HepG2 (cell line): ENCODE measurements around the gene CHCHD3. TPM values are rescaled to one million over a fixed set of nuclear protein-coding genes. Genes with fewer than 3 reads are reported as not detected.

Experiments used
- ATAC-seq: fragments of 200-7000 bp; cut with Tn5 transposase; 3 replicates; pipeline ENCODE4 v1.9.1; 2020; ENCODE audit warnings: mild to moderate bottlenecking, moderate library complexity
- BruUV-seq: library from RNA; stranded (reverse); fragments of 400-500 nt; replicated peaks from 2 replicates; lab custom pipeline; 2021; lab: Mats Ljungman, UMichigan
- CTCF ChIA-PET: fragments of 300-600 bp; formaldehyde crosslinking; extraction: SDS; loops from one replicate; lab custom pipeline; 2021; ENCODE audit warnings: low total read pairs, inconsistent platforms, low intra/inter-chr PET ratio; lab: Yijun Ruan, JAX
- POLR2A ChIA-PET: fragments of 350-600 bp; sonication (Branson Sonifier 250); formaldehyde crosslinking; loops from one replicate; lab custom pipeline; 2020; ENCODE audit warnings: antibody characterized with exemption, inconsistent platforms; lab: Yijun Ruan, JAX
- DNase-seq: peaks from one replicate; pipeline ENCODE4 v3.0.0-alpha.2; 2015; ENCODE audit warnings: low spot score
- FAIRE-seq: peaks from 3 replicates; lab custom pipeline; 2011; peaks lifted over from hg19 to GRCh38; lab: Jason Lieb, UNC
- H2AFZ ChIP-seq: one replicate; pipeline ENCODE4 v1.6.1; 2011; ENCODE audit warnings: low read length, inconsistent platforms
- H3K27ac ChIP-seq: fragments of 300-600 bp; 3 replicates; pipeline ENCODE4 v1.8.0; 2011; ENCODE audit warnings: mixed run types, mild to moderate bottlenecking, mixed read lengths, low read length, inconsistent platforms; ENCODE audit not compliant: insufficient read depth; ENCODE audit errors: extremely low read length
- H3K27me3 ChIP-seq, 2 experiments: fragments of 200-600 bp in 1 of 2; 2 replicates in 1 of 2; 3 replicates in 1 of 2; pipeline versions ENCODE4 v1.6.0 to v1.8.0; 2011; ENCODE audit warnings: low read length in 2 of 2, mild to moderate bottlenecking in 2 of 2, moderate library complexity in 2 of 2, inconsistent platforms in 1 of 2; ENCODE audit not compliant: insufficient read depth in 2 of 2, control insufficient read depth in 1 of 2
- H3K36me3 ChIP-seq, 2 experiments: fragments of 200-600 bp in 1 of 2; replicated peaks in 1 of 2; 2 replicates in 1 of 2; 3 replicates in 1 of 2; pipeline versions ENCODE4 v1.5.1 to v1.8.0; 2011; ENCODE audit warnings: low read length in 2 of 2, inconsistent platforms in 1 of 2; ENCODE audit not compliant: insufficient read depth in 2 of 2, control insufficient read depth in 1 of 2
- H3K4me1 ChIP-seq: 2 replicates; pipeline ENCODE4 v1.5.1; 2012; ENCODE audit warnings: low read length, inconsistent platforms; ENCODE audit not compliant: insufficient read depth
- H3K4me2 ChIP-seq: 2 replicates; pipeline ENCODE4 v1.6.0; 2011; ENCODE audit warnings: low read depth, low read length, inconsistent platforms
- H3K4me3 ChIP-seq, 3 experiments: fragments of 200-600 bp in 1 of 3; sonication (generic), shearing (Covaris generic) in 1 of 3; replicated peaks in 1 of 3; 2 replicates each; pipeline ENCODE4 v1.5.1; 2011 to 2016; ENCODE audit warnings: low read length in 3 of 3, inconsistent platforms in 2 of 3, low read depth in 2 of 3, mild to moderate bottlenecking in 2 of 3, control low read depth in 1 of 3, mixed read lengths in 1 of 3; ENCODE audit not compliant: insufficient read depth in 1 of 3
- H3K79me2 ChIP-seq: one replicate; pipeline ENCODE4 v1.6.1; 2011; ENCODE audit warnings: low read length, inconsistent platforms; ENCODE audit not compliant: insufficient read depth
- H3K9ac ChIP-seq: 2 replicates; pipeline ENCODE4 v1.6.0; 2011; ENCODE audit warnings: mild to moderate bottlenecking, low read depth, low read length, inconsistent platforms; ENCODE audit not compliant: insufficient read depth
- H3K9me3 ChIP-seq: 2 replicates; pipeline ENCODE4 v1.5.1; 2012; ENCODE audit warnings: mild to moderate bottlenecking, low read length
- H4K20me1 ChIP-seq: 2 replicates; pipeline ENCODE4 v1.6.0; 2011; ENCODE audit warnings: inconsistent platforms, mild to moderate bottlenecking, low read length, moderate library complexity; ENCODE audit not compliant: insufficient read depth
- BRD4 ChIP-seq: sonication (generic); formaldehyde crosslinking; IDR thresholded peaks from 2 replicates; pipeline ENCODE4 v1.4.0; 2020; ENCODE audit warnings: missing genetic modification reagents
- DR1 ChIP-seq: sonication (generic); formaldehyde crosslinking; IDR thresholded peaks from 2 replicates; pipeline ENCODE4 v1.8.0; 2021; ENCODE audit warnings: mild to moderate bottlenecking, missing genetic modification reagents, inconsistent platforms
- HES4 ChIP-seq: sonication (generic); formaldehyde crosslinking; IDR thresholded peaks from 2 replicates; pipeline ENCODE4 v1.9.0; 2021; ENCODE audit warnings: mild to moderate bottlenecking, missing genetic modification reagents, borderline replicate concordance
- HMG20B ChIP-seq: conservative IDR thresholded peaks from 2 replicates; pipeline ENCODE4 v1.6.1; 2016; ENCODE audit warnings: missing genetic modification reagents, missing compliant biosample characterization
- JDP2 ChIP-seq: sonication (generic); formaldehyde crosslinking; IDR thresholded peaks from 2 replicates; pipeline ENCODE4 v1.8.1; 2022; ENCODE audit warnings: missing genetic modification reagents, borderline replicate concordance
- MIER2 ChIP-seq: IDR thresholded peaks from 2 replicates; pipeline ENCODE4 v1.6.1; 2016; ENCODE audit warnings: missing biosample characterization, missing genetic modification reagents
- MZF1 ChIP-seq: sonication (generic); formaldehyde crosslinking; IDR thresholded peaks from 2 replicates; pipeline ENCODE4 v1.8.1; 2023; ENCODE audit warnings: mild to moderate bottlenecking, missing genetic modification reagents, borderline replicate concordance
- PHF5A ChIP-seq: IDR thresholded peaks from one replicate; pipeline ENCODE4 v1.6.1; 2018; ENCODE audit warnings: low read depth, missing genetic modification reagents; ENCODE audit not compliant: unreplicated experiment
- REL ChIP-seq: sonication (generic); formaldehyde crosslinking; conservative IDR thresholded peaks from 2 replicates; pipeline ENCODE4 v1.8.0; 2022; ENCODE audit warnings: mild to moderate bottlenecking, missing genetic modification reagents, moderate library complexity
- SRSF1 ChIP-seq: fragments of 200-400 bp; formaldehyde crosslinking; optimal IDR thresholded peaks from 2 replicates; pipeline ENCODE3; 2017; ENCODE audit warnings: mild to moderate bottlenecking, low read depth, low read length, moderate library complexity
- ZFP36L1 ChIP-seq: sonication (generic); formaldehyde crosslinking; IDR thresholded peaks from 2 replicates; pipeline ENCODE4 v1.8.0; 2022; ENCODE audit warnings: mild to moderate bottlenecking, missing genetic modification reagents, moderate library complexity
- ZNF160 ChIP-seq: sonication (generic); formaldehyde crosslinking; IDR thresholded peaks from 2 replicates; pipeline ENCODE4 v1.8.0; 2022; ENCODE audit warnings: mild to moderate bottlenecking, inconsistent platforms, missing genetic modification reagents
- ZNF17 ChIP-seq: sonication (generic); formaldehyde crosslinking; IDR thresholded peaks from 2 replicates; pipeline ENCODE4 v1.5.0; 2020; ENCODE audit warnings: mild to moderate bottlenecking, missing genetic modification reagents
- ZNF33B ChIP-seq: sonication (generic); formaldehyde crosslinking; IDR thresholded peaks from 2 replicates; pipeline ENCODE4 v1.5.1; 2020; ENCODE audit warnings: mild to moderate bottlenecking, missing genetic modification reagents
- ZNF598 ChIP-seq: sonication (generic); formaldehyde crosslinking; IDR thresholded peaks from 2 replicates; pipeline ENCODE4 v1.5.1; 2020; ENCODE audit warnings: mild to moderate bottlenecking, missing genetic modification reagents, borderline replicate concordance
- ZSCAN12 ChIP-seq: sonication (generic); formaldehyde crosslinking; IDR thresholded peaks from 2 replicates; pipeline ENCODE4 v1.9.0; 2021; ENCODE audit warnings: mild to moderate bottlenecking, missing genetic modification reagents
- in situ Hi-C: cut with HindIII; loops from 2 replicates; pipeline ENCODE4 v1.10.0; 2017; ENCODE audit warnings: low pct_unique_long_range_greater_than_20kb; ENCODE audit not compliant: extremely low pct_ligation_motif_present
- intact Hi-C: fragments of 100-400 bp; cut with micrococcal nuclease; formaldehyde crosslinking; loops from one replicate; pipeline ENCODE4 v1.10.0; 2022; ENCODE audit not compliant: unreplicated experiment
- polyA plus RNA-seq, 8 experiments: library from polyadenylated mRNA; depleted of rRNA in 3 of 8; stranded (reverse) in 7 of 8; unstranded in 1 of 8; fragments of >200 nt; fragmentation: Illumina TruSeq in 4 of 8; extraction: Trizol in 4 of 8; gene quantifications; 2 replicates each; pipeline versions ENCODE4 v1.2.1 to v1.2.3, GENCODE V29; 2011 to 2016; ENCODE audit warnings: low read depth in 4 of 8, missing spikeins in 1 of 8, mixed read lengths in 1 of 8; ENCODE audit not compliant: insufficient read depth in 1 of 8
- total RNA-seq, 5 experiments: library from RNA; depleted of rRNA; stranded (reverse); fragments of >200 nt; fragmentation: Illumina TruSeq; extraction: Trizol; gene quantifications; 2 replicates each; pipeline ENCODE4 v1.2.3, GENCODE V29; 2016; ENCODE audit warnings: low read depth in 1 of 5
- TF ChIP-seq, protein P1 (sequence below): sonication (generic); formaldehyde crosslinking; IDR thresholded peaks from 2 replicates; pipeline ENCODE4; 2020; ENCODE audit warnings: missing genetic modification reagents, mild to moderate bottlenecking, borderline replicate concordance
- TF ChIP-seq, protein P2 (sequence below): sonication (generic); formaldehyde crosslinking; IDR thresholded peaks from 2 replicates; pipeline ENCODE4 v1.5.0; 2020; ENCODE audit warnings: mild to moderate bottlenecking, missing genetic modification reagents

CHCHD3 gene
- total and polyA plus RNA-seq, 2 of the 13 experiments (the other 11 are each of a cell fraction or from before 2014, with no cell fraction given), result 32.7 to 86.8 TPM

DNA sequence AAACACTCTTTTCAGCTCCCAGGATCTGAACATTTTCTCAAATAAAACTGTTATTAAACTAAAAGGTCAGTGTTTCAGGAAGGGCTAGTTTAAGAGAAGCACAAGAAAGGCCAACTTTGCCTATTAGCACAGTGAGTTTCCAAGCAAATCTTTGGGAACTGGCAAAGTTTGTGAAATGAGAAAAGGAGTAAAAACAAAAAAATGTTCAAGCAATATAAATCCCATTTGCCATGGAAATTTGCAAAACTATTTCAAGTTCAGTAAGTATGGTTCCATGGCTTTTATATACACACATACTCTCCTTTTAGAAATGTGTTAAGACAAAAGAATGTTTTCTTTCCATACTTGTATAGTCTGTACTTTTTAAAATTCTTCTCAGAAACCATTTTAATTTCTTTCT lies 51.5 kb downstream of the CHCHD3 start:
- H3K4me3 ChIP-seq, result no peak overlapping the region
- no peak for TF ChIP-seq ZFP36L1 (CRISPR knock-in tag)
- TF ChIP-seq, protein P1, sequence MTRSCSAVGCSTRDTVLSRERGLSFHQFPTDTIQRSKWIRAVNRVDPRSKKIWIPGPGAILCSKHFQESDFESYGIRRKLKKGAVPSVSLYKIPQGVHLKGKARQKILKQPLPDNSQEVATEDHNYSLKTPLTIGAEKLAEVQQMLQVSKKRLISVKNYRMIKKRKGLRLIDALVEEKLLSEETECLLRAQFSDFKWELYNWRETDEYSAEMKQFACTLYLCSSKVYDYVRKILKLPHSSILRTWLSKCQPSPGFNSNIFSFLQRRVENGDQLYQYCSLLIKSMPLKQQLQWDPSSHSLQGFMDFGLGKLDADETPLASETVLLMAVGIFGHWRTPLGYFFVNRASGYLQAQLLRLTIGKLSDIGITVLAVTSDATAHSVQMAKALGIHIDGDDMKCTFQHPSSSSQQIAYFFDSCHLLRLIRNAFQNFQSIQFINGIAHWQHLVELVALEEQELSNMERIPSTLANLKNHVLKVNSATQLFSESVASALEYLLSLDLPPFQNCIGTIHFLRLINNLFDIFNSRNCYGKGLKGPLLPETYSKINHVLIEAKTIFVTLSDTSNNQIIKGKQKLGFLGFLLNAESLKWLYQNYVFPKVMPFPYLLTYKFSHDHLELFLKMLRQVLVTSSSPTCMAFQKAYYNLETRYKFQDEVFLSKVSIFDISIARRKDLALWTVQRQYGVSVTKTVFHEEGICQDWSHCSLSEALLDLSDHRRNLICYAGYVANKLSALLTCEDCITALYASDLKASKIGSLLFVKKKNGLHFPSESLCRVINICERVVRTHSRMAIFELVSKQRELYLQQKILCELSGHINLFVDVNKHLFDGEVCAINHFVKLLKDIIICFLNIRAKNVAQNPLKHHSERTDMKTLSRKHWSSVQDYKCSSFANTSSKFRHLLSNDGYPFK, result no peak
- no peak for TF ChIP-seq ZSCAN12 (CRISPR knock-in tag)
- no peak for TF ChIP-seq SRSF1
- no peak for TF ChIP-seq DR1 (CRISPR knock-in tag)
- TF ChIP-seq REL (CRISPR knock-in tag), result no peak
- TF ChIP-seq JDP2 (CRISPR knock-in tag), result no peak
- TF ChIP-seq MZF1 (CRISPR knock-in tag), result no peak
- TF ChIP-seq HMG20B (CRISPR knock-in tag), result no peak
- TF ChIP-seq ZNF17 (CRISPR knock-in tag), result no peak
- TF ChIP-seq HES4, result no peak
- TF ChIP-seq BRD4 (CRISPR knock-in tag), result no peak
- TF ChIP-seq, protein P2, sequence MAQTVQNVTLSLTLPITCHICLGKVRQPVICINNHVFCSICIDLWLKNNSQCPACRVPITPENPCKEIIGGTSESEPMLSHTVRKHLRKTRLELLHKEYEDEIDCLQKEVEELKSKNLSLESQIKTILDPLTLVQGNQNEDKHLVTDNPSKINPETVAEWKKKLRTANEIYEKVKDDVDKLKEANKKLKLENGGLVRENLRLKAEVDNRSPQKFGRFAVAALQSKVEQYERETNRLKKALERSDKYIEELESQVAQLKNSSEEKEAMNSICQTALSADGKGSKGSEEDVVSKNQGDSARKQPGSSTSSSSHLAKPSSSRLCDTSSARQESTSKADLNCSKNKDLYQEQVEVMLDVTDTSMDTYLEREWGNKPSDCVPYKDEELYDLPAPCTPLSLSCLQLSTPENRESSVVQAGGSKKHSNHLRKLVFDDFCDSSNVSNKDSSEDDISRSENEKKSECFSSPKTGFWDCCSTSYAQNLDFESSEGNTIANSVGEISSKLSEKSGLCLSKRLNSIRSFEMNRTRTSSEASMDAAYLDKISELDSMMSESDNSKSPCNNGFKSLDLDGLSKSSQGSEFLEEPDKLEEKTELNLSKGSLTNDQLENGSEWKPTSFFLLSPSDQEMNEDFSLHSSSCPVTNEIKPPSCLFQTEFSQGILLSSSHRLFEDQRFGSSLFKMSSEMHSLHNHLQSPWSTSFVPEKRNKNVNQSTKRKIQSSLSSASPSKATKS (CRISPR knock-in tag), result no peak
- TF ChIP-seq ZNF598 (CRISPR knock-in tag), result no peak
- TF ChIP-seq ZNF33B (CRISPR knock-in tag), result no peak
- no peak for TF ChIP-seq MIER2 (CRISPR knock-in tag)
- TF ChIP-seq ZNF160, result no peak
- no peak for TF ChIP-seq PHF5A (CRISPR knock-in tag)
- TF ChIP-seq, all 625 proteins: peak for 0
- H3K36me3 ChIP-seq, result no peaks in the 10 kb centered on the region
- H3K4me1 ChIP-seq, result no peaks in the 10 kb centered on the region
- H3K4me2 ChIP-seq, result no peak overlapping the region
- DNase-seq (no peak), ATAC-seq (no peak), FAIRE-seq (no peak)
- POLR2A ChIA-PET, result no interaction called here
- intact Hi-C loops, result no loop called here
- H3K79me2 ChIP-seq, result no peaks in the 10 kb centered on the region
- no peak overlapping the region for H3K9ac ChIP-seq
- H4K20me1 ChIP-seq, result no peaks in the 10 kb centered on the region
- BruUV-seq, result no TSS peak
- H3K27me3 ChIP-seq, result no peaks in the 10 kb centered on the region
- no peak overlapping the region for H2AFZ ChIP-seq
- no peak overlapping the region for H3K27ac ChIP-seq
- CTCF ChIA-PET, result no interaction called here
- in situ Hi-C loops, result no loop called here
- H3K9me3 ChIP-seq, result no peaks in the 10 kb centered on the region
